AG09309 (cell line): Measurements from ENCODE around the gene IKBKE.

Source experiments
- DNase-seq: peaks from one replicate; pipeline ENCODE4 v3.0.0-alpha.2; 2010; ENCODE audit warnings: low read depth
- H3K4me3 ChIP-seq: 2 replicates; pipeline ENCODE4 v1.5.1; 2011; ENCODE audit warnings: mild to moderate bottlenecking, low read depth, low read length, moderate library complexity; ENCODE audit not compliant: control insufficient read depth
- TF ChIP-seq, protein P1 (sequence below): IDR thresholded peaks from 2 replicates; pipeline ENCODE4 v1.5.1; 2011; ENCODE audit warnings: mild to moderate bottlenecking, low read depth, low read length, inconsistent platforms; ENCODE audit not compliant: insufficient read depth, control insufficient read depth; ENCODE audit errors: missing control alignments

IKBKE gene

GRCh38 chr1:206486995-206487788, 16.9 kb downstream of the IKBKE start:
- H3K4me3 ChIP-seq: no peak overlapping the region
- TF ChIP-seq, protein P1, sequence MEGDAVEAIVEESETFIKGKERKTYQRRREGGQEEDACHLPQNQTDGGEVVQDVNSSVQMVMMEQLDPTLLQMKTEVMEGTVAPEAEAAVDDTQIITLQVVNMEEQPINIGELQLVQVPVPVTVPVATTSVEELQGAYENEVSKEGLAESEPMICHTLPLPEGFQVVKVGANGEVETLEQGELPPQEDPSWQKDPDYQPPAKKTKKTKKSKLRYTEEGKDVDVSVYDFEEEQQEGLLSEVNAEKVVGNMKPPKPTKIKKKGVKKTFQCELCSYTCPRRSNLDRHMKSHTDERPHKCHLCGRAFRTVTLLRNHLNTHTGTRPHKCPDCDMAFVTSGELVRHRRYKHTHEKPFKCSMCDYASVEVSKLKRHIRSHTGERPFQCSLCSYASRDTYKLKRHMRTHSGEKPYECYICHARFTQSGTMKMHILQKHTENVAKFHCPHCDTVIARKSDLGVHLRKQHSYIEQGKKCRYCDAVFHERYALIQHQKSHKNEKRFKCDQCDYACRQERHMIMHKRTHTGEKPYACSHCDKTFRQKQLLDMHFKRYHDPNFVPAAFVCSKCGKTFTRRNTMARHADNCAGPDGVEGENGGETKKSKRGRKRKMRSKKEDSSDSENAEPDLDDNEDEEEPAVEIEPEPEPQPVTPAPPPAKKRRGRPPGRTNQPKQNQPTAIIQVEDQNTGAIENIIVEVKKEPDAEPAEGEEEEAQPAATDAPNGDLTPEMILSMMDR: no peak
- no peak for DNase-seq

- TF ChIP-seq, protein P1: no peak
- no peak overlapping the region for H3K4me3 ChIP-seq
- DNase-seq: no peak
Measured at GRCh38 chr1:206487970-206488369, 17.7 kb downstream of the IKBKE start.

- TF ChIP-seq, protein P1: no peak
- H3K4me3 ChIP-seq: no peak overlapping the region
- DNase-seq: no peak
Measured at GRCh38 chr1:206488466-206488865, 18.2 kb downstream of the IKBKE start.

DNA sequence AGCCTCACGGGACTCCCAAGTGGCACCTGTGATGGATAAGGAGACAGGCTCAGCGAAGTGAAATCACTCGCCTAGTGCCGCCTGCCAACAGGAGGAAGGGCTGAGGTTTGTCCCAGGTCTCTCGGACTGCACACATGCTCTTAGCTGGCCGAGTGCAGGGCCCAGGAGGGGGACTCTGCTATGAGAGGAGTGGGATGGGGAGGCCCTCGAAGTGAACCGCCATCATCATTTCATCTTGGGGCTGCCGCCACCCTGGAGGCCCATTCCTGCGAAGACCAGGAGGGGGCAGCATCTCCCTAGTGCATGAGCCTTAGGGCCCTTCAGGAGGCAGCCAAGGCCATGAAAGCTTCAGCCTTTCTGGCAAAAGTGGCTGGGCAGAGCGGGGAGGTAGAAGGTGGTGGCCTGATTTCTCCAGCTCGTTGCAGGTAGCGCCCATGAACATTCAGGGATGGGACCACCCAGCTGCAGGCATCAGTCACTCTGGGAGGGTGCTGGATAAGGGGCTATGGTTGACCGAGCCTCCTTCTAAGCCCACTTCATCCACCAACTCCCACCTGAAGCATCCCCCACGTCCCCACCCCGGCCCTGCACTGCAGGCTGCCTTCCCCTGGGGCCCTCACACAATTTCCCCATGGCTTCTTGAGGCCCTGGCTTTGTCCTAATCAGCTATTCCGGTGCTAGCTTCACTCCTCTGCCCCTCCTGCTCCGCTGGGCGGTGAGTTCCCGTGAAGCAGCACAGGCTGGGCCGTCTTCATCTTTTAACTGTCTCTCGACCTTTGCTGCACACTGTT, 19.9 kb downstream of the IKBKE start:
- TF ChIP-seq, protein P1: peak; percentile 100
- DNase-seq: no peak
- H3K4me3 ChIP-seq: no peak overlapping the region

DNA sequence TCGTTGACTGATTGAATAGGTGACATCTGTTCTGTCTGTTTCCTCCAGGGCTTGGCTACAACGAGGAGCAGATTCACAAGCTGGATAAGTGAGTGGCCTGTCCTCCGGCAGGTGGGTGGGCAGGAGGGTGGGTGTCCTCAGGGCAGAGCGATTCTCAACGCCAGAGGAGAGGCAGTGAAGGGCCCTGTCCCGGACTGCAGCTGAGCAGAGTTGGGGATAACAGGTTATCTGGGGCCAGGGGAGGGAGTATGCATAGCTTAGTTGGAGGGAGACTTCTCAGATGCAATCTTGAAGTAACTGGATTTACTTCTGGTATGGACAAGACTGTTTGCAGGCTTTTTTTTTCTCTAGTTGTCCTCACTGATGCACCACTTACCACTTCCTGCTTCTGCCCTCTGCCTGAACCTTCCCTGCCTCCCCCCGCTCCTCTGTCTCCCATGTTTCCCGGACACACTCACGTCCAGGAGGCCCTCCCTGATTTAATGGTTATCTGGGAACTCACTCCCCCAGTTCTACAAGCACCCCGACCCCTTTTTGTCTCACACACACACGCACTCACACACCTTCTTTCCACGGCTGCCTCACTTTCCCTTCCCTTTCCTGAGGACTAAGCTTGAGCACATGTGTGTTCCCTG, 20.6 kb downstream of the IKBKE start:
- H3K4me3 ChIP-seq: no peak overlapping the region
- DNase-seq: no peak
- TF ChIP-seq, protein P1: no peak

DNA sequence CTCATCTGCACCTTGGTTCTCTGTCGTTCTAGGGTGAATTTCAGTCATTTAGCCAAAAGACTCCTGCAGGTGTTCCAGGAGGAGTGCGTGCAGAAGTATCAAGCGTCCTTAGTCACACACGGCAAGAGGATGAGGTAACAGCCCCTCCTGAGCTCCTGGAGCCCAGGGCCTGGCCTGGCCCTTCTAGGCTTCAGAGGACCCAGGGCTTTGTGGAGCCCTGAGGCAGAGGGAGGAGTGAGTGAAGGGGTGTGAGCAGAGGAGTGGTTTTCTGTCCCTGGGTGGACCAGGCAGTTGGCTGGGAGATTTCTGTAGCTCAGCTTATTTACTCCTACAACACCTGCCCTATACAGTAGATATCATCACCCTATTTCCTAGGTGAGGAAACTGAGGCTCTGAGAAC, 21.3 kb downstream of the IKBKE start:
- no peak for DNase-seq
- H3K4me3 ChIP-seq: no peak overlapping the region
- TF ChIP-seq, protein P1: no peak
